Keratinocyte (primary cell): Measurements from ENCODE around the gene ZNF488. TPM values are rescaled to one million over a fixed set of nuclear protein-coding genes. Genes with fewer than 3 reads are reported as not detected.

Experiments
- DNase-seq: peaks from one replicate; pipeline ENCODE4 v3.0.0-alpha.2; 2011; ENCODE audit warnings: low read depth, missing footprints, low spot score
- FAIRE-seq: peaks from 2 replicates; lab custom pipeline; 2011; peaks lifted over from hg19 to GRCh38; lab: Jason Lieb, UNC
- H2AFZ ChIP-seq: 2 replicates; pipeline ENCODE4 v1.6.0; 2012; ENCODE audit warnings: low read length, control low read depth, inconsistent platforms; ENCODE audit not compliant: control insufficient read depth
- H3K27ac ChIP-seq: 2 replicates; pipeline ENCODE4 v1.5.1; 2011; ENCODE audit warnings: low read length; ENCODE audit not compliant: control insufficient read depth, insufficient read depth
- H3K27me3 ChIP-seq: 3 replicates; pipeline ENCODE4 v1.6.0; 2011; ENCODE audit warnings: low read length; ENCODE audit not compliant: control insufficient read depth, insufficient read depth; ENCODE audit errors: extremely low read depth
- H3K36me3 ChIP-seq, 2 experiments: 2 replicates in 1 of 2; 3 replicates in 1 of 2; pipeline ENCODE4 v1.5.1; 2011; ENCODE audit warnings: low read length in 2 of 2, mild to moderate bottlenecking in 1 of 2; ENCODE audit not compliant: control insufficient read depth in 2 of 2, insufficient read depth in 2 of 2; ENCODE audit errors: extremely low read depth in 1 of 2
- H3K4me1 ChIP-seq: 3 replicates; pipeline ENCODE4 v1.5.1; 2011; ENCODE audit warnings: low read length; ENCODE audit not compliant: control insufficient read depth, insufficient read depth; ENCODE audit errors: extremely low read depth
- H3K4me2 ChIP-seq: 3 replicates; pipeline ENCODE4 v1.6.0; 2011; ENCODE audit warnings: low read depth, low read length; ENCODE audit not compliant: control insufficient read depth, insufficient read depth; ENCODE audit errors: extremely low read depth
- H3K4me3 ChIP-seq, 3 experiments: fragments of 200-600 bp in 1 of 3; sonication (generic) in 1 of 3; 2 replicates in 2 of 3; 3 replicates in 1 of 3; pipeline ENCODE4 v1.5.1; 2011 to 2016; ENCODE audit warnings: low read length in 3 of 3, mild to moderate bottlenecking in 3 of 3, control low read depth in 2 of 3, inconsistent platforms in 1 of 3, low read depth in 1 of 3, mixed read lengths in 1 of 3, mixed run types in 1 of 3, moderate library complexity in 1 of 3; ENCODE audit not compliant: control insufficient read depth in 2 of 3, insufficient read depth in 2 of 3; ENCODE audit errors: extremely low read depth in 1 of 3
- H3K79me2 ChIP-seq: 2 replicates; pipeline ENCODE4 v1.6.0; 2012; ENCODE audit warnings: low read length; ENCODE audit not compliant: control insufficient read depth, insufficient read depth
- H3K9ac ChIP-seq: 3 replicates; pipeline ENCODE4 v1.6.0; 2011; ENCODE audit warnings: low read length; ENCODE audit not compliant: control insufficient read depth, insufficient read depth; ENCODE audit errors: extremely low read depth
- H3K9me1 ChIP-seq: 3 replicates; pipeline ENCODE4 v1.6.0; 2011; ENCODE audit warnings: low read length; ENCODE audit not compliant: control insufficient read depth, insufficient read depth; ENCODE audit errors: extremely low read depth
- H3K9me3 ChIP-seq: 2 replicates; pipeline ENCODE4 v1.5.1; 2012; ENCODE audit warnings: low read depth, low read length; ENCODE audit not compliant: control insufficient read depth
- H4K20me1 ChIP-seq: 3 replicates; pipeline ENCODE4 v1.6.0; 2011; ENCODE audit warnings: low read length; ENCODE audit not compliant: control insufficient read depth, insufficient read depth; ENCODE audit errors: extremely low read depth
- EZH2 ChIP-seq: IDR thresholded peaks from one replicate; pipeline ENCODE4 v1.6.1; 2012; ENCODE audit warnings: inconsistent platforms, mild to moderate bottlenecking, low read length, moderate library complexity
- dilution Hi-C: fragments of 300-500 bp; cut with MboI; formaldehyde crosslinking; loops from one replicate; pipeline ENCODE4 v1.7.0; 2020; ENCODE audit warnings: low sequenced_read_pairs; ENCODE audit not compliant: extremely low pct_ligation_motif_present
- polyA plus RNA-seq, 5 experiments: library from polyadenylated mRNA; depleted of rRNA in 3 of 5; stranded (reverse) in 3 of 5; stranded (forward) in 1 of 5; unstranded in 1 of 5; fragments of >200 nt; gene quantifications; 1 replicate in 1 of 5; 2 replicates in 3 of 5; 3 replicates in 1 of 5; pipeline versions ENCODE4 v1.2.1 to v1.2.3, GENCODE V29; 2011 to 2012; ENCODE audit warnings: missing spikeins in 2 of 5, low read depth in 1 of 5, low replicate concordance in 1 of 5
- TF ChIP-seq, protein P1 (sequence below), 3 experiments: IDR thresholded peaks in 1 of 3; conservative IDR thresholded peaks in 1 of 3; optimal IDR thresholded peaks in 1 of 3; 2 replicates in 2 of 3; 3 replicates in 1 of 3; pipeline versions ENCODE3 to v1.5.1; 2011; ENCODE audit warnings: low read length in 3 of 3, mild to moderate bottlenecking in 3 of 3, moderate library complexity in 2 of 3, control low read depth in 1 of 3, inconsistent platforms in 1 of 3; ENCODE audit not compliant: insufficient read depth in 2 of 3; ENCODE audit errors: extremely low read depth in 1 of 3

The ZNF488 gene
- polyA plus RNA-seq, 1 donor (not counting 4 experiments of a cell fraction or from before 2014, with no cell fraction given), result 1.2 TPM

DNA sequence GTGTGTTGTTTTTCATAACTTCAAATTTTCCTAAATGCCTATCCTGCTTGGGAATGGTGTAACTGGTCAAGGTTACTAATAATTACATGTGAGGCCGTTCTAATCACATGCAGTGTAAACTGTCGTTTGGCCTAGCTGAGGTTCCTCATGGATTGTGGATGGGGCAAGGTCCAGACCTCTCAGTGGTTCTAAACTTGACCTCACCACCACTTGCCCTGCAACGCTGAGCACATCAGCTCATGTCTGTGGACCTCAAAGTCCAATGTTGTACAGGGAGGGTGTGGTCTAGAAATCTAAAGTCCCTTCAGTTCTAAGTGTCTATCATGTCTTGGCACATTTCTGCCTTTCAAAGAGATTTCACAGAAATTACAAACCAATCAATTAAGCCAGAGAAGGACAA, 20.3 kb downstream of the ZNF488 start:
- no peaks in the 10 kb centered on the region for H4K20me1 ChIP-seq

DNA sequence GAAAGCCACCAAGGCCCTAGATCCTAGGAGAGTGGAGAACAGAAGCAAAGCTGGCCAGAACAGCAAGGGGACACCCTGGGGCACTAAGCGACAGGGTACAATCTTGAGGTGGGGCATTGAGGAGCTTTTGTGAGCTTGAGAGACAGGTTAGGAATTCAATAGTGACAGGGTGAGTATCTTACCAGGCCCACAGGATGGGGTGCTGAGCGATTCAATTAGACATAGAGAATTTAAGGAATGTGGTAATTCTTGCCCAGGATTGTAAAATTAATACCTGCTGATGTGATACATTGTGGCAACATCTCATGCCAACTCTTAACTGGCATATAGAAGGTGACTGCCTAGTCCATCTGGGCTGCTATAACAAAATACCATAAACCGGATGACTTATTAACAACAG, 21.9 kb downstream of the ZNF488 start:
- dilution Hi-C loops, result no loop called here
- no peak overlapping the region for H2AFZ ChIP-seq
- H3K4me3 ChIP-seq, result no peak overlapping the region
- no peaks in the 10 kb centered on the region for H3K27me3 ChIP-seq
- no peaks in the 10 kb centered on the region for H3K9me1 ChIP-seq
- TF ChIP-seq, protein P1, sequence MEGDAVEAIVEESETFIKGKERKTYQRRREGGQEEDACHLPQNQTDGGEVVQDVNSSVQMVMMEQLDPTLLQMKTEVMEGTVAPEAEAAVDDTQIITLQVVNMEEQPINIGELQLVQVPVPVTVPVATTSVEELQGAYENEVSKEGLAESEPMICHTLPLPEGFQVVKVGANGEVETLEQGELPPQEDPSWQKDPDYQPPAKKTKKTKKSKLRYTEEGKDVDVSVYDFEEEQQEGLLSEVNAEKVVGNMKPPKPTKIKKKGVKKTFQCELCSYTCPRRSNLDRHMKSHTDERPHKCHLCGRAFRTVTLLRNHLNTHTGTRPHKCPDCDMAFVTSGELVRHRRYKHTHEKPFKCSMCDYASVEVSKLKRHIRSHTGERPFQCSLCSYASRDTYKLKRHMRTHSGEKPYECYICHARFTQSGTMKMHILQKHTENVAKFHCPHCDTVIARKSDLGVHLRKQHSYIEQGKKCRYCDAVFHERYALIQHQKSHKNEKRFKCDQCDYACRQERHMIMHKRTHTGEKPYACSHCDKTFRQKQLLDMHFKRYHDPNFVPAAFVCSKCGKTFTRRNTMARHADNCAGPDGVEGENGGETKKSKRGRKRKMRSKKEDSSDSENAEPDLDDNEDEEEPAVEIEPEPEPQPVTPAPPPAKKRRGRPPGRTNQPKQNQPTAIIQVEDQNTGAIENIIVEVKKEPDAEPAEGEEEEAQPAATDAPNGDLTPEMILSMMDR (optimal IDR thresholded peaks at IDR 0.05 in 1 of 3, IDR thresholded peaks at IDR 0.05 in 1 of 3, conservative IDR thresholded peaks at IDR 0.05 in 1 of 3; ENCODE audit: extremely low read depth in 1 of 3, insufficient read depth in 2 of 3, low read length in 3 of 3), result no peak
- TF ChIP-seq EZH2, result no peak
- H3K4me2 ChIP-seq, result no peak overlapping the region
- no peaks in the 10 kb centered on the region for H4K20me1 ChIP-seq
- no peaks in the 10 kb centered on the region for H3K36me3 ChIP-seq
- peaks cover 13% of the 10 kb centered on the region for H3K4me1 ChIP-seq
- no peaks in the 10 kb centered on the region for H3K9me3 ChIP-seq
- DNase-seq, result no peak
- no peaks in the 10 kb centered on the region for H3K79me2 ChIP-seq
- no peak overlapping the region for H3K27ac ChIP-seq
- no peak for FAIRE-seq
- no peak overlapping the region for H3K9ac ChIP-seq

More for the DNA sequence above, 20.3 kb downstream of the ZNF488 start:
- no peaks in the 10 kb centered on the region for H3K36me3 ChIP-seq
- no peak overlapping the region for H2AFZ ChIP-seq
- dilution Hi-C loops, result no loop called here
- FAIRE-seq, result no peak
- no peak for DNase-seq
- H3K9me1 ChIP-seq, result no peaks in the 10 kb centered on the region
- H3K79me2 ChIP-seq, result no peaks in the 10 kb centered on the region
- H3K9me3 ChIP-seq, result no peaks in the 10 kb centered on the region
- no peak overlapping the region for H3K4me2 ChIP-seq
- TF ChIP-seq EZH2, result no peak
- TF ChIP-seq, protein P1 (optimal IDR thresholded peaks at IDR 0.05 in 1 of 3, IDR thresholded peaks at IDR 0.05 in 1 of 3, conservative IDR thresholded peaks at IDR 0.05 in 1 of 3; ENCODE audit: extremely low read depth in 1 of 3, insufficient read depth in 2 of 3, low read length in 3 of 3), result no peak
- H3K27me3 ChIP-seq, result no peaks in the 10 kb centered on the region
- H3K27ac ChIP-seq, result no peak overlapping the region
- no peak overlapping the region for H3K4me3 ChIP-seq
- H3K9ac ChIP-seq, result no peak overlapping the region
- peaks cover 13% of the 10 kb centered on the region for H3K4me1 ChIP-seq
